HG03469 (cell line): ENCODE measurements around the gene PPP1R26.

ENCODE experiments used
- ATAC-seq: cut with Tn5 transposase; IDR thresholded peaks from one replicate; pipeline ENCODE4 v1.9.1; 2021; ENCODE audit warnings: mild to moderate bottlenecking, moderate library complexity, moderate number of reproducible peaks; ENCODE audit not compliant: unreplicated experiment

Gene PPP1R26

GRCh38 chr9:135488013-135488330 lies 8.4 kb downstream of the PPP1R26 start:
- no peak for ATAC-seq

- no peak for ATAC-seq
Measured at GRCh38 chr9:135488527-135488926, 8.9 kb downstream of the PPP1R26 start.

- no peak for ATAC-seq
Measured at GRCh38 chr9:135489188-135489906, 9.8 kb downstream of the PPP1R26 start.

GRCh38 chr9:135490166-135490870 lies 10.7 kb downstream of the PPP1R26 start:
- no peak for ATAC-seq

GRCh38 chr9:135490980-135491464 lies 11.4 kb downstream of the PPP1R26 start:
- no peak for ATAC-seq

GRCh38 chr9:135491764-135492163 lies 12.2 kb downstream of the PPP1R26 start:
- no peak for ATAC-seq

- no peak for ATAC-seq
Measured at GRCh38 chr9:135492886-135493669, 13.5 kb downstream of the PPP1R26 start.

GRCh38 chr9:135494791-135495559 lies 15.4 kb downstream of the PPP1R26 start:
- ATAC-seq, result no peak

GRCh38 chr9:135498381-135499126 lies 19.0 kb downstream of the PPP1R26 start:
- no peak for ATAC-seq

- ATAC-seq, result no peak
Measured at GRCh38 chr9:135499326-135500070, 19.9 kb downstream of the PPP1R26 start.

- ATAC-seq, result no peak
Measured at GRCh38 chr9:135500071-135500524, 20.5 kb downstream of the PPP1R26 start.

- peak; percentile 66 for ATAC-seq
Measured at GRCh38 chr9:135500525-135501260, 21.1 kb downstream of the PPP1R26 start, which contains the start of gene MRPS2. Gene MRPS2, plus strand, starts transcription at chr9:135500682. Its CDS starts 29 bp downstream, at chr9:135500711.

- no peak for ATAC-seq
Measured at GRCh38 chr9:135501261-135502167, 21.9 kb downstream of the PPP1R26 start.

- no peak for ATAC-seq
Measured at GRCh38 chr9:135502168-135502872, 22.7 kb downstream of the PPP1R26 start.

GRCh38 chr9:135502873-135503321 lies 23.3 kb downstream of the PPP1R26 start:
- no peak for ATAC-seq

- no peak for ATAC-seq
Measured at GRCh38 chr9:135503371-135504261, 24.0 kb downstream of the PPP1R26 start.
